GM19463 (cell line): ENCODE data around the gene LMBRD1.
A peak's percentile ranks its signal among the peaks of the same experiment; 100 is the strongest.
"Not testable (repeated sequence)": the region's sequence is repeated elsewhere in the genome, so short reads cannot be mapped to it uniquely, and the experiment has no call there.

Source experiments
- ATAC-seq: cut with Tn5 transposase; IDR thresholded peaks from one replicate; pipeline ENCODE4 v1.9.1; 2021; ENCODE audit warnings: mild to moderate bottlenecking, moderate library complexity; ENCODE audit not compliant: unreplicated experiment

The LMBRD1 gene

DNA sequence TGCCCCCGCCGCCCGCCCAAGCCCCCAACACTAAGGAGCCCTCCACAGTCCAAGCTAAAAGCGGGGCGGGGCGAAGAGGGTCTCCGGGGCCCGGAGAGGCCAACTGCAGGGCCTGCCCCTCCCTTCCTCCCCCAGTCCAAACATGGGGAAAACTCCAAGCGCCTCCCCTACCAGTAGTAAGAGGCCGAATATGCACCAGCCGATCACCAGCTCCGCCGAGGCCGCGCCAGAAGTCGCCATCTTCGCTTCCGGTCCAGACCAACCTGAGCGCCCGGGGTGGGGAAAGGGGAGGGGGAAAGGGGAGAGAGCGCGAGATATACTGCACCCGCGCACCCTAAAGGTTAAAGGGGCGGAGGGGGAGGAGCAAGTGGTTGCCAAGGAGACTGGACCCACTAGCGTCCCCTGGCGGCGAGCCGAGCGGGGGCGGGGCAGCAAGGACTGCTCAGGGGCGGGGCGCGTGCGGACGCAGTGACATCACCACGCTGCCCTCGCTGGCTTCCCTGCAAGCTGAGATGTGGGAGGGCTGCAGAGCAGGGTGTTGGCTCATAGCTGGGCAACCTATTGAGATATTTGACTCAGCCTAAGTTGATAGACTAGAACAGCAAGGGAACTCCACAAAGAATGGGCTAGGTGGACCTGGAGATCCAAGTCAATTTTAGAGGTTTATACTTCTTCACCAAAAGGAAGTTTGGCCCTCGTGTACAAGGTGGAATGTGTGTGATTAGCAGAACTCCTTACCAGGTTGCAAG, at the start of gene LMBRD1:
TSS of gene LMBRD1 (minus strand) at position 369 of the 749 bp plus-strand sequence. CDS start at position 240, 129 bp downstream.
- peak; percentile 90 for ATAC-seq

DNA sequence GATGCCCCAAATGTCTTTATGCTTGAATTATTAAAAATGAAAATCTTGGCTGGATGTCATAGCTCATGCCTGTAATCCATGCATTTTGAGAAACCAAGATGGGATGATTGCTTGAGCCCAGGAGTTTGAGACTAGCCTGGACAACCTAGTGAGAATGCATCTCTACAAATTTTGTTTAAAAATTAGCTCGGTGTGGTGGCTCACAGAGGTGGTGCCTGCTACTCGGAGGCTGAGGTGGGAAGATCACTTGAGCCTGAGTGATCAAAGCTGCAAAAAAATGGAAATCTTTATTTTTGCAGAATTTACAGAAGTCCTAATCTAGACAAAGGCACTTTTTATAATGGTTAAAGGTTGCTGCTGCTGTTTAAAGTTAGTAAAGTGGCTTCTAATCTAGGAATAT, 49.5 kb upstream of the LMBRD1 start:
- no peak for ATAC-seq

DNA sequence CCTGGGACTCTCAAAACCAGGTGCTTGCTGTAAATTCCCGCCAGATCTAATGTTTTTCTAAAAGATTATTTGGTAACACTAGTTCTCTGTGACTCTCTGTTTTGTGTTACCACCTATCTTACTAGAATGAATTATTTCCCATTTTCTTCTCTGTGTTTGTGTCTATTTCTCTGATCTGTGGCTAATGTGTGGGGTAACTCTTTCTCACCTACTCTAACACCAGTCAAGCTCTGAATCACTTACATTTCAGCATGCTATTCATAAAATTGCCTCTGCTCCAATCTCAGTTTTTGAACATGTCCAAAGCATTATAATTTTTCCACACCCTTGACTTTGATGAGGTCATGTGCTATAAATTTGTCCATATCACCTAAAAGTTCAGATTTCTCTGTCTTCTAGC, 46.4 kb upstream of the LMBRD1 start:
- no peak for ATAC-seq

DNA sequence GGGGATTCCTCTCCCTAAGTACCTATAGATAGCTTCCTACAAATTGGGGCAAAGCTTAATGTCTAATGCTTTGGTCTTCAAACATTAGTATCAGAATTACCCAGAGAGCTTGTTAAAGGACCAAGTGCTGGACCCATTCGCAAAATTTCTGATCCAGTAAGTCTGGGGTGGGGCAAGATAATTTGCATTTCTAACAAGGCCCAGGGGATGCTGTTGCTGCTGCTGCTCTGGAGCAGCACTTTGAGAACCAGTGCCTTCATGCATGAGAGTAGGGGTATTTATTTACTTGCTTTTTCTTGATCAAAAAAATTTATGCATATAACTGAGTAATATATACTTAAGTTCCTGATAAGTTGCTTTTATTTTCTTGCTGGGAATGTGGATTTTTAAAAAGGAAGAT, 45.1 kb upstream of the LMBRD1 start:
- ATAC-seq: no peak

DNA sequence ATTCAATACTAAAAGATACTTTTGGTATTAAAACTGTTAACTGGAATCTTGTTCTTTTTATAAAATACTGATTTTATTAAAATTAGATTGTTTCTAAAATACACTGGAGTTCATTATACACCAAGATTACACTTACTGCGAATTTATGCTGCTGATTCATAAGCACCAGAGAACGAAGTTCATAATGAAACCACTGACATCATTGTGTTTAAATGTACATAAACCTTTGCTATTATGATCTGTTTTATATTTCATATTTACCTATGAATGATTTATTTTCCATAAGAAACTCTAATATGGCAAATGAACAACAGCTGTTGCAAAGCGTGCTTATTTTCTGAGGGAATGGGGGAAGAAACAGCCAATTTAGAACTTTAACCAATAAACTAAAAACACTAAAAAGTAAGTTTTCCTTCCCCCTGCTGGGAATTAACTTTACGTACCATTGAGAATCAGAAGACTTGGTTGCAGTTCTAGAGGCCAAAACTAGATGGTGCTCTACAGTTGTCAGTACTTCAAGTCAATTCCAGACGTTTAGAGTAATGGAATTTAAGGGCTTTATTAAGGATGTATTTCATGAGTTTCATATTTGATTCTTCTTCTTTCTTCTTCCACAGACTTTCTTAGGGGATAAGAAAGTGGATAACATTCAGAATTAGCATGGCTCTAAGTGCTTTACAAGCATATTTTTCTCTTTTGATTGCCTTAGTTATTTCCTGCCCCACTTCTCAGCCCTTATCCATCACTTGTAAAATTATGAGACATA, 38.8 kb upstream of the LMBRD1 start:
- ATAC-seq: peak; percentile 88

DNA sequence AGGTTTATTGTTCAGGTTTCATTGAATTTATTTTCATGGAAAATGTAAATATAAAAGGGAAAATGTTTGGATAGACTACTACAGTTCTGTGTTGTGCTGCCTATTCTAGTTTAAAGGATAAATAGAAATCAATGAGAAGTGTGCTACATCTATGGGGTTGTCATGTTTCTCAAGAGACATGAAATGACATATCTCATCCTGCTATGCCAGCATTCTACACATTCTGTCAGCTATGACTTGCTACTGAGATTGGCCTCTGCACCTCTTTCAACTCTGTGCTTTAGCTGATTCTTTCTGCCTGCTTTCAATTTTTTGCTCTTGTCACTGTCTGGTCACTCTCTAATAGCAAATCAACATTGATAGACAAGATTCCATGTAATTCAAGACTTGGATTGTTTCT, 35.7 kb upstream of the LMBRD1 start:
- no peak for ATAC-seq

DNA sequence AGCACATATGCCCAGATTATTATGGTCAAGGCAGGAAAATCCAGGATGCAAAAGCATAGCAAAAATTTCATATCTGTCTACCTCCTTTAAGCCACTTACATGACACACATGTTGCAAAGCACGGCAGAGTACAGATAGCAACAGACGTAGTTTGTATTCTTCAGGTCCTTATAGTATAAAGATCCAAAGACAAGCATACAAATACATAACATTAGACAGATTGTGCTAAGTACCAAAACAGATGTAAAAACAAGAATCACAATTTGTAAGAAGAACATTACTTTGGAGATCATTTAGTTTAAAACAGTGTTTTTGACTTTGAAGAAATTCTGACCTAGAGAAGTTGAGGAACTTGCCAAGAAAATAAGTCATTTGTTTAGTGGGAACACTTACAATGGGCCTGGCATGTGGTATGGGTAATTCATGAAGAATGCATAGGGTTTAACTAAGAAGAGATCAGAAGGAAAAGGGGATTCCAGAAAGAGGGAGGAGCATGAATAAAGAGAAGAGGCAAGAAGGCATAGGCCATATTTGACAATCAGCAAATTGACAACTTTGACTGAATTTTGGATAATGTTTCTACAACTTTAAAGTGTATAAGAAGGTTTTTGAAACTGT, 30.6 kb upstream of the LMBRD1 start:
- no peak for ATAC-seq

DNA sequence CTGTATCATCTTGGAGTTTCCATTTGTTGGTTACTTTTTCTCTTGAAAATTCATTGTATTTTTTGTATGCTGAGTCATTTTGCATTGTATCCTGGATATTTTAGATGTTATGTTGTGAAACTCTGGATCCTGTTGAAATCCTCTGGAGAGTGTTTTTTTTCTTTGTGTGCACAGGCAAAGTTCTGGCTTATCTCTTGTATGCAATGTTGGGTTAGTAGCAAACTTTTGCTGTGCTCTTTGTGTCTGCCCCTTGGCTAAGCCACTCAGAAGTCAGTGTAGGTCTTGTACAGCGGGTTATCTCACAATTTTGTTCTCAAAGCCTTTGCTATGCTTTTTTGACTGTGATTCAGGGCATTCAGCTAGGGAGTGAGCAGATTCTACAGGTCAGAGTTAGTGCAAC, 29.1 kb upstream of the LMBRD1 start:
- no peak for ATAC-seq

DNA sequence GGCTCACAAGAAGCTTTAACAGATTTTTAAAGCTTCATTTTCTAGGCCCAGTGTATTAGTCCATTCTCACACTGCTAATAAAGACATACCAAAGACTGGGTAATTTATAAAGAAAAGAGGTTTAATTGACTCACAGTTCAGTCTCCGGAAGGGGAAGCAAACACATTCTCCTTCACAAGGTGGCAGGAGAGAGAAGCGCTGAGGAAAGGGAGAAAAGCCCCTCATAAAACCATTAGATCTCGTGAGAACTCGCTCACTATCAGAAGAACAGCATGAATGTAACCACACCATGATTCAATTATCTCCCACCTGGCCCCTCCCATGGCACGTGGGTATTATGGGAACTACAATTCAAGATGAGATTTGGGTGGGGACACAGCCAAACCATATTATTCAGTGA, 27.5 kb upstream of the LMBRD1 start:
- ATAC-seq: not testable (repeated sequence)

DNA sequence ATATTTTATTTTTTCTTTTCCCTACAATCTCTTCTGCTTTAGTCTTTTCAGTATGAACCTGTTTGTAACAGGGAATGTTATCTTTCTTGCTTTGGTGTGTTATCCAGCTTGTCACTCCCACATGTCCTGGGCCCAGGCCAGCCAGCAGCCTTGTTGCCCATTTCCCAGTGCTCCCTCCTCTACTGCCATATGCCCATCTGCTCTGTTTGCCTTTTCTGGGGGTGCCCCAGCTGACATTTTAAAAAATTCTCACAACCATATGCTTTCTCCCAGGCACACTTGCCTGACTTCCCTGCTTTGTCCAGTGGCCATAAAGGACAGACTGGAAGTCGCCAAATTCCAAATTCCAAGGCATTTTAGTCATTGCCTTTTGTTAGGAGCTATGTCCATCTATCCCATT, 23.6 kb upstream of the LMBRD1 start:
- no peak for ATAC-seq

DNA sequence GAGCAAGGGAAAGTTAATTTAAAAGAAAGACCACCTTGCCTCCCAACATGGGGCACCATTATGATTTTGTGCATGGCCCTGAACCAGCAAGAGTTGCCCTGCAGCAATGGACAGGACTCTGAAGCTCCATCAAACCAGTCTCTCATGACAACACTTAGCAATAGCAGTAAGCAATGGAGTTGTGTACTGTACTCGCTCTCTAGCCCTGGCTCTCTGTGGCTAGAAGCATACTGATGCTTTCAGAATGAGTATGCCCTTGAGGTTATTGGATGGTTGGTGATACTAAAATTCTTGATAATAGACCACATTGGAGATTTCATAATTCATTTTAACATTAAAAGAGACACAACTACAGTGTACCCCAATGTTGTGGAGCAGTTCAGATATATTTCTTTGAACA, 23.2 kb upstream of the LMBRD1 start:
- no peak for ATAC-seq

DNA sequence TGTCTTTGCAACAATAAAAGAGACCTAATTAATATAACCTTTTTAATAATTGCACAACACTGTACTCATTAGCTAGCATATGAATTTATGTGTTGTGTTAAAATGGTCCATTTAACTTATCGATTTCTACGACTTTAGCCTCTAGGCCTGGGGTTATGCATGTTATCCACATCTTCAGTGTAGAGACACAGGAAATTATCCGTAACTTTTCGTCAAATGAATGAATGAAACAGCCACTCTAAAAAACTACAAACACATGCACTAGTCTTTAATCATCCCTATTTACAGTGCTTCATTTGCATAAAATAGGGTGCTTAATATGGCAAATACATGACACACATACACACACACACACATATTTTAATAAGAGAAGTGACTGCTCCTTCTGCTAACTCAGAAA, 22.3 kb upstream of the LMBRD1 start:
- ATAC-seq: no peak

DNA sequence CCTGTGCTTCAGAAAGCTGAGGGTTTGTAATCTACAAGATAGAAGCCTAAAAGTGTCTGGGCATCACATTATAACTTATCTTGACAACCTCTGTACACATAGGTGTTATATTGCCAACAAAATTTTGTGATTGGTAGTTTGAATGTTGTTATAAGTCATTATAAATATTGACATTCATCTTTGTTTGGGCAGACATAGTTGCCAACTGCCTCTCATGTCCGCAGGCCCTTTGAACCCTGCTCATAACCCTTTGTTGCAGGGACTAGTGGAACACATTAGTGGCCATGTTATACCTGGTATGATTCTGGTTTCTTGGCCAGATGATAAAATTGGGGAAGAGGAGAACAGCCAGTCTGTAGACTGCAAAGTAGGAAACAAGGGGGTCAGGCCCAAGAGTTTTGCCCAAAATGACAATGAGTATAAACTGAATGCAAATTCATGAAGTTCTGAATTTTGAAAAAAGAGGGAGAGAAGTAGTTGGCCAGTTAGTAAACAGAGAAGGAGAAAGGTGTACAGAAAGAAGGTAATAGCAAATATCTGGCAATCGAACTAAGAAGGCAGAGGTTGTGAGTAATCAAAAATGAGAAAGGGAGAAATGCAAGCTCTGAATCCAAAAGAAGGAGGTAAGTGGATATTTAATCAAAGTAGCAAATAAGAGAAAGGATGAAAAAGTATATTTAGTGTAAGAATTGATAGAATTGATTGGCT, 21.6 kb upstream of the LMBRD1 start:
- no peak for ATAC-seq

DNA sequence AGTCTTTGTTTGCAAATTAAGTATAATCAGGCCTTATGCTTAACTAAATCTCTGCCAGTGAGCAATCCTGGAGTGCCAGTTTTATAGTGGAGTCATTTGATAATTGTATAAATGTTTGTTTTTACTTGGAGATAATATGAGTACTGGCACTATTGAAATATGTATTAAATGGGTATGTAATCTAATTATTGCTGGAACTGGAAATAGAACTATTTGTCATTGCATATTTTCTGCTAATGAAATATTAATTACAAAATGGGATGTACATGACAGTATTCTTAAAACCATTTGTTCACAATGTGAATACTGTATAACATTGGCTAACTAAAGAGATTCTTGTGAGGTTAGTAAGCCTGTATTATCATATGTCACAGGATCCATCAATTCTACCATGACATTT, 20.5 kb upstream of the LMBRD1 start:
- ATAC-seq: no peak

DNA sequence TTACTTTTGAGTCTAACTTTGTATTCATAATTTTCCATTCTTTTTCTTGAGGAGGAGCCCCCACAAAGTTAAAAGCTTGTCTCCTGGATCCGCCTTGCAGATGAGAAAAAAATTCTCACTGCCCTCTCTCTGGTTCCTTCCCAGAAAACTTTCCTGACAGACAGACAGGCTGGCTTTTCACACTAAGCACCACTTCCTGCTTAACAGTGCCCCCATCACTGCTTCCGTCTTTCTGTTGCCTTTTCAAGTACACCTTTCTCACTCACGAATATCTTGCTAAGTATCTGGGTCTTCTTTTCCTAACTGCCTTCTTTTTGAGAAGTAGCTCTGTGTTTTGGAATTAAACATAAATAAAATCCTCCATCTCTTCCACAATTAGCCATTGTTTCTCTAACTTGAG, 19.8 kb upstream of the LMBRD1 start:
- ATAC-seq: no peak

DNA sequence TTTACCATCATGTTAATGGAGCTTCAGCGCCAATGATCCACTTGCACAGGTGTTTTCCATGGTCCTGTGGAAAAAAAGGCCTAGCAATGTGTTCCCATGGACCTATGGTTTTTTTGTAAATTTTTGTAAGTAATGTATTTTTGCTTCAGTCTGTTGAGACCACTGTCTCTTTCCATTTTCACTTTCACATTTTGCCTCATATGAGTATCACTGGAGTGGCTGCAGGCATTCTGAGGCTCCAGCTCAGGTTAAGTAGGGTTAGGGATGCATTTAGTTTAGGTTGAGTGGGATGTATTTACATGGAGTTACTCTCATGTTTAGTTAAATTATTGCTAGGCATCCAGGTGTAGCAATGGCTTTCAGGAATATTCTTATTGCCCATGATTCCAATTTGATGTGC, 19.2 kb upstream of the LMBRD1 start:
- ATAC-seq: peak; percentile 70

DNA sequence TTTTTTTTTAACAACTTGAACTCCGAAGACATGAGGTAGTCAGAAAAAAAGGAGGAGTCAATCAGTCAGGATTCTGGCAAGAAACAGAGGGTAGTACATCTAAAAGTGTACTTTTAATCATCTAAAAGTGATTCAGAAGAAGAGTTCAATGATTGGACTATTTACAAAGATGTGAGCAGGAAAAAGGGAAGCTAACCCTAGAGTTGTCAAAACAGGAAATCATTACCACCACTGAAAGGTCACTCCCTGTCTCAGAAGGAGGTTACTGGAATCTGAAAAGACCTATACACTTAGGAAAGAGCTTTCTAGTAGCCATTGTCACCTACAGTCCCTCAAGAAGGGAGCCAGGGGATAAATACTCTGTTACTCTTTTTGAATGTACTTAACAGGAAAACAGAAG, 16.7 kb upstream of the LMBRD1 start:
- peak; percentile 44 for ATAC-seq

DNA sequence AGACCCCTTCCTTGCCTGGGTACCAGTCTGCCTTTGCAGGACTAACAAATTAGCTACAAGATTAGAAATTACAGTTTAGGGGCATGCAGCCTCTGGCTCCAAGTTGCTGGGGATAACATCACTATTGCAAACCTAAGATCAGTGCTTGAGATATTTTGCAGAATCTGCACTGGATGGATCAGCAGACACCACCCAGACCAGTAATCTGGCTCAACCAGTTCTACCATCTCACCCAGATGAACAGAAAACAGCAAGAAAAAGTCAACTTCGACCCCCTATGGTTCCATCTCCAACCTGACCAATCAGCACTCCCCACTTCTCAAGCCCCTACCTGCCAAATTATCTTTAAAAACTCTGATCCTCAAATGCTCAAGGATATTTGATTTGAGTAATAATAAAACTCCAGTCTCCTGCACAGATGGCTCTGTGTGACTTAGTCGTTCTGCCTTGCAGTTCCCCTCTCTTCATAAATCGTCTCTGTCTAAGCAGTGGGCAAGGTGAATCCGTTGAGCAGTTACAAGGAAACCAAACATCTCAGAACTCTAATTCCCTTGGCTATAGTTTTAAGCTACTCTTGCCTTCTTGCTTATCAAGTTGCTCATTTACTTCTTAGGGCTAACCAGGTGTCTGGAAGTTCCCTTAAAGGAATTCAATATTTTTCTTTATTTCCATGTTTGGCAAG, 16.1 kb upstream of the LMBRD1 start:
- ATAC-seq: peak; percentile 4

DNA sequence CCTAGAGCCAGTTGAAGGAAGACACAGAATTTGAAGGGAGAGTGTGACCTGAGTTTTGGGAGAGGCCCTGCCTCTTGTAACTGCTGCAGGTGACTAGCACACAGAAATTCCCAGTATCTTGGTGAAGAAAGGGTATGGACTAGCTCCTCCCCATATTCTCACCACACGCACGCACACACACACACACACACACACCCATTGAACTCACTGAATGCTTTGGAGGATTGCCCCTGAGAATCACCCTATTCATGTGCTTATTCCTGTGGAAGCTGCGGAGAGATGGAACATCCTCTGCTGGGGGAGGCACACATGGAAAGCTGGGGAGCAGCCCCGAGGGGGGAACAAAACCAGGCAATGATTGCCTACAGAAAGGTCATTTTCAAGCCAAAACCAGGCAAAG, 6.2 kb upstream of the LMBRD1 start:
- ATAC-seq: no peak

DNA sequence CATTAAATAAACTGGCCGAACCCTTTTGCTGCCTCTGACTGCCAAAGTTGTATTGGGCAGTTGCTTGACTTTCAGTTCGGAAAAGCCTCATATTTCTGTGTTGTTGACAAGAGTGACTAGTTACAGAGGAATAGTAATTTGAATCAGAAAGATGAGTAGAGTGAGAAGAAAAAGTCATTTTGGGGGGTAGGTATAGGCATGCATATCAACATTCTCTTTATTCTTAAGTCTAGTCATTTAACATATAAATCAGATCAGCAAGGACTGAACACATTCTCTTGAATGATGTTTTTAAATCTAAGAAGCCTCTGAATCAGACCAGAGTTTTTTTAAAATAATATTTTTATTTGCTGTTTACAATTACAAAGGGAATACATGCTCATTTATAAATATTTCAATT, 4.9 kb upstream of the LMBRD1 start:
- no peak for ATAC-seq

DNA sequence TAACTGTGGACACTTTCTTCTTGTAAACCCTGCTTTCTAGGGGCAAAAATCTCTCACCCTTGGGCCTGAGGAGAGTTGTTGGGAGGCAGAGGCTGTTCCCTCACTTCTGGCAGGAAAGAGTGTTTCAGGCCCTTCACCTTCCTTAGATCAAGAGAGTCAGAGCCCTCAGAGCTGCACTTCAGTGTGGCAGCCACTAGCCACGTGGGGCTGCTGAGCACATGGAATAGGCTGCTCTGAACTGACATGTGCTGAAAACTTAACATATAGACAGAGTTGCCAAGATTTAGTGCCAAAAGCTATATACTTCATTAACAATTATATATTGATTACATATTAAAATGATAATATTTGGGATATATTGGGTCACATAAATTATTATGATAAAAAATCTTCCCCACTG, 4.4 kb upstream of the LMBRD1 start:
- ATAC-seq: no peak
